COLO668 (cell line): Measurements from ENCODE around the gene NXT1.

ENCODE experiments used
- DNase-seq: peaks from one replicate; lab custom pipeline; 2025; ENCODE audit not compliant: unreplicated experiment; lab: John Stamatoyannopoulos, UW

Gene NXT1

DNA sequence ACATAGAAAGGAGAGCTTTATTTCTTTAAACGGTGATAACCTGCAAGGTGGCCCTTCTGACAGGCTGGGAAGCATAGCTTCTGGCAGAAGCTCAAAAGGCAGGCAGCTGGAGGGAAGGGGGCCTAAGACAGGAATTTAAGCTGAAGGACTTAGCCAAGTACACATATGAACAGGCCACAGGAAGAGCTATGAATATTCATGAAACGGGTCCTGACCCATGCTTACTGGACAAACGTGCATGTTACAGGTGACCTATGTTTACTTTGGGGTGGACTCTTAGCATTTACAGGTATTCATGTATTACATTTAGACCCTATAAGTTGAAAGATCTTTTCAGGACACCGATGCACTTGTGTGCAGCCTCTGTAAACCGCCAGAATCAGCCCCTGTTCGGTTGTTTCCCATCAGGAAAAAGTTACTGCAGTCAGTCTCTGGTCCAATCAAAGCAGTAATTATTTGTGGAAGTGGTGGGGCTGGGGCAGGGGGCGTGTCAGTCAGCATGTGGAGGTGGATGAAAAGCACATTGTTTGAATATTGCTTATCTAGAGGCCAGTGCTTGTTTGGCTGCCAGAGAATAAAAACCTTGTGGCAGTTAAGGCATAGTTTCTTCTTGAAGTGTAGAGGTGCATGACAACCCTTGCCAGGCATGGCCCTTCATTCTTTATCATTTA, 8.5 kb downstream of the NXT1 start:
- DNase-seq = no peak

DNA sequence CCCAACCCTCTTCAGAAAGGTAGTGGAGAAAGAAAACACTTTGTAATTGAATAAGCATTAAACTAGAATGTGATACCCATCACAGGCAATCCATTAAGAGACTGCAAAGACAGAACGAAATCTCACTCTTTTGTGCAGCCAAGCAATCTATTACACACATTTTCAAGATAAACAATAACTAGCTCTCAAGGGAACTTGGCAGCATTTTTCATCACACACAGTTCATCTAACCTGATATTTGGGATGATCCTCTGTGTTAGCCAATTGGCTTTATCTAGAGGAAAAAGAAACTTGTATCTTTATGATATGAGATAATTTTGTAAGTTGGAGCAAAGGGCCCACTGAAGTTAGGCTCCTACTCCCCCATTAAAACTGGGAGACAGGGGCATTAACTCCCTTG, 9.9 kb downstream of the NXT1 start:
- no peak for DNase-seq

DNA sequence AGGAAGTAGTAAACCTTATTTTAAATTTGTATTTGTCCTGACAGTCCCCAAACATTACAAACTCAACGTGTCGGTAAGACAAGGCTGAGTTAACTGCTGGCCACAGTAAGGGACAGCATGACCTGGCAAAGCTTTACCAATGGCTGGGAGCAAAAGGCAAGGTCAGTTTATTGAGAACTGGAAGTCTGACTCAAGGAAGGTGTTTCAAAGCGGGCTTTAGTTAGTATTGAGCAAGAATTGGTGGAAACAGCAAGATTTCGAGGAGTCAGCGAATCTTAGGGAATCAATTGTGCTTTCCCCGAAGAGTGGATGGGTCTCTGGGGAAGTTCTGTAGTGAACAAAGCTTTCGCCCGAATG, 10.5 kb downstream of the NXT1 start:
- no peak for DNase-seq

DNA sequence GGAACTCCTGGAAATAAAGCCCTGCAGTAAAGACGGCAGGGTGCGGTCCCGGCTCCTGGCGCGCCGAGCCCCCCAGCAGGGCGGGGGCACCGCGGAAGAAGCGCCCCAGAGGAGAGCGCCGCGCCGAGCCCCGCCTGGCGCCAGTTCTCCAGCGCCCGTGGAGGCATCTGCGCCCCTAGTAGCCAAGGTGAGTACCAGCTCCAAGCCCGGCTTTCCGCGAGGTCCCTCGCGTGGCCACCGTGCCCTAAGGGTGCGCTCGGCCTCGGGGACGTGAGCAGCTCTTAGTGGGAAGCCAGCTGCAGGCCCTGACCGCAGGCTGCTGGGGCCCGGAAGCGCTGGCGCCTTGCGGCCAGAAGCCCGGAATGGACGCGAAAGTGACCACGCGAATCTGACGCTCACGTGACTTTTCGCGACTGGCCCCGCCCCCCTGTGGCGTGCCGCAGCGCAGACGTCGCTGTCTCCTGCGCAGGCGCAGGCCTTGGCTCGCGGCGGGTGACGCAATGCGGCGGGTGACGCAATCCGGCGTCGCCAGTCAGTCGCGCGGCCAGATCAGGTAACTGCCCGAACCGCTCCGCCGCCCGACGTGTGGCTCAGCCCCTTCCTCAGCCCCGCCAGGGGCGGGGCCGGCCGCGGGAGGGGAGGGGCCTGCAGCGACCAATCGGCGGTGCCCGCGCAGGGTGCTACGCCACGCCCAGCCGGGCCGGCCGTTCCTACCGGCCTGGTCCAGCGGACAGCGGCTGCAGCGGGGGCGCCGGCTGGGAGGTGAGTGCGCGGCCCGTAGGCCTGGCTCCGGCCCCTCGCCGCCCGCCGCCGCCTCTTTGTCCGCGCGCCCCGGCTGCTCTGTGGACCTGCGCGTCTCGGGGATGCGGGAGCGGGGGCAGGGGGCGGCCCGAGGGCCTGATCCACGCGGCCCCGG, 11.1 kb downstream of the NXT1 start, which contains the start of gene GZF1:
Gene GZF1 (plus strand): TSS at position 707 of the 916 bp plus-strand sequence. CDS start 2,202 bp downstream, outside the sequence.
- DNase-seq = peak; percentile 99

DNA sequence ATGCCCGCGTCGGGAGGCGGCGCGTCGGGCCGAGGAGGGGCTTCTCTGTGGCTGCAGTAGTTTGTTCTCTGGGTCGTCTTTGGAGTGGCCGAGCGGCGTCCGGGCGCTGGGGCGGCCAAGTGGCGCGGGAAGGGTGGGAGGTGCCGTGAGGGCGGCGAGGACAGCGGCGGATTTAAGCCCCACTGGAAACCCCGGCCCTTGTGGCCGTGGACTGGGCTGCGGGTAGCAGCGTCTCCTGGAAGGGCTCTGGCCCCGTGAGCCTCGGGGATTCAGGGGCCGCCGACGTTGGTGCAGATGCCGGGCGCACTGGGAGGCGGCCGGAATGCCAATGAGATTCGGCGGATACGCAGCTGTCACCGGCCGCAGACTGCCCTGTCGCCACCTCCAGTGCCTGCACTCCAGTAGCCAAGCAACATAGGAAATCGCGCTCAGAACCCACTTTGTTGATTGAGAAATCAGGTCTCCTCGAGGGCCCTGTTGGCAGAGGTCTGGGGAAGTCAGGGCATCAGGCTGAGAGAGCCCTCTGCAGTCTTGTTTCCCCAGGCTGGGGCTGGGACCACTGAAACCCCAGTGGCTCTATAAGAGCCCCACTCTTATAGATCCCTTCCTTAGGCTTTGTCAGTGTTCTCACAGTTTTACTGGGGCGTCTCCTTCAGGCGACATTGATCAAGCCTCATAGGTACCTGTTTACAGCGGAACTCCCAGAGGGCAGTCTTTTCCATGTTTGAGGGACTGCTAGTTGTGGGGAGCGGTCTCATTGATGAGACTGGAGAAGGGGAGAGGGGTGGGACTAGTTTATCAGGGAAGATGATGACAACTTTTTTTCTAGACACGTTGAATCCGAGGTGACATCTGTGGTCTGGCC, 12.0 kb downstream of the NXT1 start:
- peak; percentile 64 for DNase-seq

DNA sequence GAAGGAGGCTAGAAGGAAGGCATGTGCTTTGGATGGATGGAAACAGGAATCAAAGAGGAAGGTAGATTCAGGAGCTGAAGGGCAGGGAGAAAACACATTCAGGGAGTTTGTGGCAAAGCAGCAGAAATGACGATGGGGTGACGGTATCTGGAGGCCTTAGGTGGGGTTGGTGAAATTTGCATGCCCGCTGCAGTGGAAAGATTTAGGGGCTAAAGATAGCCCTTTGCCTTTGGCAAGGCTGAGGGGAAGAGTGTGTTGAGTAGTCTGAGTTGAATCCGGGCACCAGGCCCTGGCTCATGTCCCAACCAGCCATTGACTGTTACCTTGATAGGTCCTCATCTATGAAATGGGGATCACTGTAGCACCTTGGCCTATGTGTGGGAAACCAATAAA, 12.7 kb downstream of the NXT1 start:
- DNase-seq = no peak

DNA sequence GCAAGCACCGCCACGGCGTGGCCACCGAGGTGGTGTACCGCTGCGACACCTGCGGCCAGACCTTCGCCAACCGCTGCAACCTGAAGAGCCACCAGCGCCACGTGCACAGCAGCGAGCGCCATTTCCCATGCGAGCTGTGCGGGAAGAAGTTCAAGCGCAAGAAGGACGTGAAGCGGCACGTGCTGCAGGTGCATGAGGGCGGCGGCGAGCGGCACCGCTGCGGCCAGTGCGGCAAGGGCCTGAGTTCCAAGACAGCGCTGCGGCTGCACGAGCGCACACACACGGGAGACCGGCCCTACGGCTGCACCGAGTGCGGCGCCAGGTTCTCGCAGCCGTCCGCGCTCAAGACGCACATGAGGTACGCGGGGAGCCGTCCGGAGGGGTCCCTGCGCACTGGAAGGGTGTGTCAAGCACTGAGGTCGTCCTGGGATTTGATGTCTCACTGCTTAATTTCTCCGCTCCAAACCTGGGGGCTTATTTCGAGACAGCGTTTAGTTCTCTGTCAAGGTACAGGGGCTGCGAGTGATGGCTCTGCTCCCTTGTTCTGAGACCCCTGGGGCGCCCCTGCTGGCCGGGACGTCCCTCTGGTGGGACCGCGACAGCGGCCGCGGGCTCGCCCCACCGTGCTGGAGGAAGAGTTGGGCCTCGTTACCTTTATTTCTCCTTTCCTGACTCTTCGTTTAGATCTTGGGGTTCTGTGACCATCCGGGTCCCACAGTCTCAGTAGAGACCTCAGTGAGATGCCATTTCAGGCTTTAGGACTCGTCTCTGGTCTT, 15.0 kb downstream of the NXT1 start:
- no peak for DNase-seq

DNA sequence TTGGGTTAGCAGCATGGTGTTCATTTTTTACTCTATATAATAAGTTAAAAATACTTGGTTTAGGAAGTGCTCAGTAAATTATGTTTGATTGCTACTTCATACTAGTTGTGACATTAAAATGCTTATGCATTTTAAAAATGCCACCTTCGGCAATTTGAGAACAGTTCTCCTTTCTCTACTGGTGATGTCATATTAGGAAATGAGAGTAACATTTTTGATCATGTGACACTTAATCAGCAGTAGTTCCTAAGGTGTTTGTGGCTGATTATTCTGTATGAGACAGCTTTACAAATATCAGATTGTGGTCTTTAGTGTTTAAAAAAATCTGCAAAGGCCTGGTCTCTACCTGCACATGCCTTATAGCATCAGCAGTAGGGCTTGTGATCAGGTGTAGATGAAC, 15.8 kb downstream of the NXT1 start:
- no peak for DNase-seq

DNA sequence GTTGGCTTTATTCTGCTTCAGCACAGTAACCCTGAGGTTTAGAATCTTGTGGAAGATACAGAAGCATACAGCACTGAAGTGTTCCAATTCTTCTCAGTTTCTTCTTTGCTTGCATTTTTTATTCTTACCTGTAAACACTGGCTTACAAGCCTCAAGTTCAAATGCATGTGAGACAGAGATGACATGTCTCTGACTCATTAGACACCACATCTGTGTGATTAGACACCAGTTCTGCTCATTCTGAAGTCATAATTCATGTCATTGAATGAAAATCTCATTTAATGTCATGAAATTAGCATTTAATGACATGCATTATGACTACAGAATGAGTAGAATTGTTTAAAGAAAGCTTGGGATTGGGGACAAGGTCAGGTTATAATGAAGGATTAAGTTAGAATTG, 17.2 kb downstream of the NXT1 start:
- DNase-seq = no peak

DNA sequence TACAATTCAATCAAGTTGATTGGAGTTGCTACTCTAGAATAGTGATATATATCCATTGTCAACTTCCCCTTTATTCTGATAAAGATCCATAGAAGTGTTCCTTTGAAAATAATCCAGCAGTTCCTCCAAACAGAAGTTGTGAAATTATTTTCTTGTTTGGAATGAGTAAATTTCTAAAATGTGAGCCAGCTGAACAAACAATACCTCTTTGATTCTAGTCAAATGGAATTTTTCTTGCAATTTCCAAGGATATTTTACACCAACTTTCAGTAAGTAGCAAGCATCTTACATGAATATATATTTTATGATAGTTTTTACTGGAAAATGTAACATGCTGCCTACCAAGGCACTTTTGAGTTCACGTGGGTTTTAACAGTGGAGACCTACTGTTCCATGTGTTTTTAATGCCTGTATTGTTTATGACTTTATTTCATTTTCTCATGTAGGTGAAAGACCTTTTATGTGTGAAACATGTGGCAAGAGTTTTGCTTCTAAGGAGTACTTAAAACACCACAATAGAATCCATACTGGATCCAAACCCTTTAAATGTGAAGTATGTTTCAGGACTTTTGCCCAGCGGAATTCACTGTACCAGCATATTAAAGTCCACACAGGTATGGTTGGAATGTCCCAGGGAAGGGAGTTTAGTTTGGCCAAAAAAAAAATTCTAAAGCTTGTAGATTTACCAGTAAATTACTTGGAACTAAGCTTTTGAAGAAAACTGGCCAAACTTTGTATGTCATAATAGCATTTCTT, 17.9 kb downstream of the NXT1 start:
- DNase-seq = no peak

DNA sequence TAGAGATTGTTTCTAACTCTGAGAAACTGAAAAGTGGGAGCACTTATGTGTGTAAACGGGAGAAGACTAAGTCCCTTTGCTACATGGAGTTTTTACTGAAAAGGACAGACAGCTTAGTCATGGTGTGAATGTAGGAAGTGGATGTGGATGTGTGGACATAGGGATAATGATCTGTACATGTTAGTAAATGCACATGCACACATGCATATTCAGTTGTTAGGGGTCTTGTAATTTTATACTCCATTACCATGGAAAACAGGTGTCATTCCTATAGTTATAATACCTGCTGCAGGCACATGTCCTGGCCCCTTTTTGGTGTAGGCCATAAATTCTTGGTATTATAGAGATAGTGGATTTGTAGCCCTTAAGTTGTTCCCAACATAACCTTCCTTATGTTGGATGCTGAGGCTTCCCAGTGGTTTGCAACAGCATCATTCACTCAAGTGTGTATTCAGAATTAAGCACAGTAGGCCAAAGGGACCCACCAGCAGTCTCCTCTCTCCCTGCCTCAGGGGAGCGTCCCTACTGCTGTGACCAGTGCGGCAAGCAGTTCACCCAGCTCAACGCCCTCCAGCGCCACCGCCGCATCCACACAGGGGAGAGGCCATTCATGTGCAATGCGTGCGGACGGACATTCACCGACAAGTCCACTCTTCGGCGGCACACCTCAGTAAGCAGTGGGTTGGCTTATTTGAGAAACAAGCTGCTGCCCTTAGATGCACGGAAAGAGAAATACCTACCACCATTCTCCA, 18.7 kb downstream of the NXT1 start:
- DNase-seq = no peak

DNA sequence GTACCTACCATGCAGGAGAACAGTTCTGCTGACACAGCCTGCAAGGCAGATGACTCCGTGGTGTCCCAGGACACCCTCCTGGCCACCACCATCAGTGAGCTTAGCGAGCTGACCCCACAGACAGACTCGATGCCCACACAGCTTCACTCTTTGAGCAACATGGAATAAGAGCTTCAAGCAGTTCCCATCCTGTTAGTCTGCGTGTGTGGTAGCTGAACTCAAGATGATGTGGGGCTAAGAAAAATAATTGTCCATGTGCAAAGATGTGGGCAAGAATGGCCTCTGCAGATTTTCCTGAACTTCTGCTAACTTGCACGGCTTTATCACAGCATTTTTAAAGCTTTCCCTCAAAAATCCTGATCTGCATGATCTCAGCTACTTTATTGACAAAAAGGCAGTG, 19.7 kb downstream of the NXT1 start:
- DNase-seq = no peak

DNA sequence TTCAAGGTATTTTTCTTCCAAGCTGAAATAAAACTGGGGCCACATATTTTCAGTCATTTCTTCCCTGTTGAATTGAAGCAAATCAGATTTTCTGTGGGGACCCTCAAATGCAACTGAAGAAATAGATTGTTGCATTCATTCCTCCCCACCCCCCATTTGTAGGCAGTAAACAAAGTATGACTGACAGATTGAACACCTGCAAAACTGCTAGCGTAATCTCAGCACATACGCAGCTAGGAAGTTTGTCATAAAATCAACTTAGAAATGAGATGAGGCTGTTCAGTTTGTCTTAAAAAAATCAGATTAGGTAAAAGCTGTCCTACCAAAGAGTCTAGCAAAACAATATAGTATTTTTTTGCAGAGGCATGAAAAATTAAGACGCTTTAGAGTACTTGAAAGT, 20.3 kb downstream of the NXT1 start:
- no peak for DNase-seq

DNA sequence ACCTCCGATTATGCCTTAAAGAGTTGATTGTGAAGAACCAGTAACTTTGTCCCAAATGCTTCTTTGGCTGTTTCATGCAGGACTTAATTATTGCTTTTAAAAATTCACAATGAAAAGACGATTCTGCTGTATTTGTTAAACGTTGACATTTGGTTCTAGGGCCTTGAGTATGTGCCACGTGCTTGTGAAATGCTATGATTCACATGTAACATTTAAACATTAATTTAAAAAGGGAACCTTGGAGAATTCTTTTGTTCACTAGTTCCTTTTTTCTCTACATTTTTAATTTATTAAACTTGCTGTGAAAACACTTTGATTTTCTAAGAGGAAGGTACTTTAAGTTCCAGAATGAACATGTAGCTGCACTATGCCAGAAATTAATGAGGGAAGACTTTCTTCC, 20.9 kb downstream of the NXT1 start:
- DNase-seq = no peak

DNA sequence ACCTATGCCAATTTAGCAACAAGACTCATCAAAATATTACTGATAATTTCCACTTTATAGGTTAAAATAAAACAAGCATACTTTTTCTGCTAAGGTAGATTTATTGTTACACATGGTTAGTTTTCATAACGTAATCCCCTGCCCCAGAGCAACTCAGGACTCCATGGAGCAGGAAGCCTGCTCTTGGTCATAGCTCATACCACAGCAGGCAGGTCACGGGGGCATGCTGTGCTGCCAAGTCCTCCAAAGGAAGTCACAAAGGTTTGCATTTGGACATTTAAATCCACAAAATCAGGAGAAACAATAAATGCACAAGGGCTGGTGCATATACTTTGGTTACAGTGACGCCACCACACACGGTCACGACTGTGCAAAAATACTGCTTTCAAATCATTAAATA, 23.9 kb downstream of the NXT1 start:
- DNase-seq = no peak

DNA sequence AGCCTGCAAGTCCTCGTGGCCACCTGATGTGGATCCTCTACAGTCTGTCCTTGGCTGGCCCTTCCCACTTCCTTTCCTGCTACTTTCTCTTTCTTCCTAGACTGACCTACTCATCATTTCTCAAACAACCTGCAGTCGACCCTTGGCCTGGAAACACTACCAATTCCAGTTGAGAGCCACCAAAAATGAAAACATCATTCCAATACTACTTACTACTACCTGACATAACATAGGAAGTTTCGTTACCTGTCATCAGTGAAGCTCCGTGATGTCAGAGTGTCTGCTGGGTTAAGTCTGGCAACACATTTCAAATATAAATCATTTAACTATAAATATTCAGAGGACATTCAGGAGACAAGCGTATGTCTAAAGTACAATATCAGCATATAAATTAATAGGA, 25.2 kb downstream of the NXT1 start:
- DNase-seq = no peak

DNA sequence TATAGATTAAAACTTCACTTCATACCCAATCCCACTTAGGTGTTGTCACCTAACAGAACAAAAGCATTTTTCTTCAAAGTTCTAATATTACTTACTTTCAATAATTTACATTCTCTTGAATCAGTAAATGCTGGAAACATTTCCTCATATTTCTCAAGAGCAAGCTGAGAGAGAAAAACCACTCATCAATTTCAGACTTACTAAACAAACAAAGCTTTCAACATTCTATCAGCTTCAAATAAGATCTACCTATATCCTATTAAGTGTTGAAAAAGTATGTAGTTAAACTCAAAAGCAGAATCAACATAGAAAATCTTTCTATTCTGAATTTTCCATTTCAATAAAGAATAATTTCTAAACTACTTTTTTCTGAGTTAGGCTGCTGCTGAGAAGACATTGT, 29.2 kb downstream of the NXT1 start:
- DNase-seq = no peak

DNA sequence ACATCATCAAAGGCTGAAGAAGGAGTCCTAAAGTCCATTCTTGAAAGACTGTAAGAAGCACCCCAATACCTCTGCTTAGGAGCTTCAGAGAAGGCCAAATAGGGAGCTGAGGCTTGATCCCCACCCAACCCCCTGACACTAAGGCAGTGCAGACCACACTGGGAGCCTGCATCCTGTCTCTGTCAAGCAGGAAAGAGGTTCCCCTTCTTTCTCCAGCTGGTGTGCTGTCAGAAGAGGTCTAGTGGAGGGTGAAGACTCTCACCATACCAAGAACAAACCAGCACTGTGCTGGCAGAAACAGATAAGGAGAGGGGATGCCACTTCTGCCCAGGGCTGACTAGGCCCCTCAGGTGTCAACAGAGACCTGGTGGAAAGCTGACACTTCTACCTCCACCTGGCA, 31.3 kb downstream of the NXT1 start:
- DNase-seq = no peak
